Glomerular visceral epithelial cell (primary cell): ENCODE results near the gene ISY1.
A peak's percentile ranks its signal among the peaks of the same experiment; 100 is the strongest.
"Not testable (repeated sequence)": the region's sequence is repeated elsewhere in the genome, so short reads cannot be mapped to it uniquely, and the experiment has no call there.

ENCODE experiments used
- DNase-seq: peaks from one replicate; pipeline ENCODE4 v3.0.0-alpha.2; 2016; ENCODE audit errors: extremely low spot score

ISY1 gene

DNA sequence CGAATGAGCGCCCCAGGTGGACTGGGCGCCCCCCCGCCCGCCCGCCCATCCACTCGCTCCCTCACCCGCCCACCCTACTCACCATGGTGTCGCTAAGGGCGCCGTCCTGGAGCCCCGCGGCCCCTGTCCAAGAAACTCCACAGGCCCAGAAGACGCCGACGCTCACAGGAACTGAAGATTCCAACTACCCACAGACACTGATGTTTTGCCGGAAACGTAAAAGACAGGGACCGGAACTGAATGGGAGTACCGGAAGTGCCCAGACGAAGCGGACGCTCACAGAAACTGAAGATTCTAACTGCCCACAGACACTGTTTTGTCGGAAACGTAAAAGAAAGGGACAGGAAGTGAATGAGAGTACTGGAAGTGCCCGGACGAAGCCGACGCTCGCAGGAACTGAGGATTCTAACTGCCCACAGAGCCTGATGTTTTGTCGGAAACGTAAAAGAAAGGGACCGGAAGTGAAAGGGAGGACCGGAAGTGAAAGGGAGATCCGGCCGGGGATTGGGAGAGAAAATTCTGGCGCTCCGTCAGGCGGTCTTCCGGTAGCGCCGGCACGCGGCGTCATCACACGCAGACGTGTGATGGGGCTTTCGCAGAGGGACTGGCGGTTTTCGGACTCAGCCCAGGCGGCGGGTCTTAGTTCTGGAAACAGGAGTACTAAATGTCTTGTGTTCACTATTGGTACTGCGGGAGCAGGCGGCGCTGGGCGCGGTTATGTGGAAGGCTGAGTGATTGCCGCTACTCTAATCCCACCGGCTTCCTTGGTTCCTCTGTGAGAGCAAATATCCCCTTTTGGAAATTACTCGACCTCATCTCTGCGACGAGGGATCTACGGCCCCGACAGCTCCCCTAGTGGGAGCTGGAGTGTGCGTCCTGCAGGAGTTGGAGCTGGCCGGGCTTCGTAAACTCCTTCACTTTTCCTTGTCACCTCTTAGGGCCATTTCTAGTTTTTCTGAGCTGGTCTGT is at the start of gene ISY1:
Gene ISY1, minus strand, starts transcription at position 173 of the 969 bp plus-strand sequence. Its CDS starts 88 bp downstream, at position 85.
- peak; percentile 95 for DNase-seq

DNA sequence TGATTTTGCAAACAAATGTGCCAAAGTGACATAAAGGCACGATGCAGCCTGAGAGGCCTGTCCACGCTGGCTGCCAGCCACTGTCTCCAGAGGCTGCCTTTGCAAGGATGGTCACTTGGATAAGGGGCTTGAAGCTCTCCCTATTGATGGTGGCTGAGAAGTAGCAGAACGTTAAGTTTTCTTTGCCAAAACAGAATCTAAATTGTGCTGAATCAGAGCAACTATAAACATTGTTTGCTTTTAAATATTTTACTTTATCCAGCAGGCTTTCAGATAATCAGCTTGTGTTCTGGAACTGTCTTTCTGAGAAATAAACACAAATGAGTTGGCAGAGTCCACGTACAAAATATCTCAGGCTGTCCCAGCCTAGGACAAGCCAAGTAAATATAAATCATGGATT is 46.6 kb upstream of the ISY1 start:
- DNase-seq = no peak

- no peak for DNase-seq
These were observed 44.4 kb upstream of the ISY1 start for GRCh38 chr3:129205109-129205832.

GRCh38 chr3:129204473-129204872 is 43.6 kb upstream of the ISY1 start:
- no peak for DNase-seq

GRCh38 chr3:129199366-129199765 is 38.5 kb upstream of the ISY1 start:
- DNase-seq = no peak

GRCh38 chr3:129197321-129197720 is 36.5 kb upstream of the ISY1 start:
- no peak for DNase-seq

GRCh38 chr3:129196601-129197000 is 35.7 kb upstream of the ISY1 start:
- no peak for DNase-seq

GRCh38 chr3:129195731-129196256 is 34.9 kb upstream of the ISY1 start:
- peak; percentile 67 for DNase-seq

DNA sequence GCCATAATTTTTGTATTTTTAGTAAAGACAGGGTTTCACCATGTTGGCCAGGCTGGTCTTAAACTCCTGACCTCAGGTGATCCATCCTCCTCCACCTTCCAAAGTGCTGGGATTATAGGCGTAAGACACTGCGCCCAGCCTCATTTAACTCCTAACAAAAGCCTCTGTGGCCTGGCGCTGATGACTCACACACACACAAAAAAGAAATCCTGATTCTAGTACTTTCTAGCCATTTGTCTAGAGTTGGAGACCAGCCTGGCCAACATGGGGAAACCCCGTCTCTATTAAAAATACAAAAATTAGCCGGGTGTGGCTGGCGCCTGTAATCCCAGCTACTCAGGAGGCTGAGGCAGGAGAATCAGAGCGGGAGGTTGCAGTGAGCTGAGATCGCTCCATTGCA is 28.9 kb upstream of the ISY1 start:
- not testable (repeated sequence) for DNase-seq

DNA sequence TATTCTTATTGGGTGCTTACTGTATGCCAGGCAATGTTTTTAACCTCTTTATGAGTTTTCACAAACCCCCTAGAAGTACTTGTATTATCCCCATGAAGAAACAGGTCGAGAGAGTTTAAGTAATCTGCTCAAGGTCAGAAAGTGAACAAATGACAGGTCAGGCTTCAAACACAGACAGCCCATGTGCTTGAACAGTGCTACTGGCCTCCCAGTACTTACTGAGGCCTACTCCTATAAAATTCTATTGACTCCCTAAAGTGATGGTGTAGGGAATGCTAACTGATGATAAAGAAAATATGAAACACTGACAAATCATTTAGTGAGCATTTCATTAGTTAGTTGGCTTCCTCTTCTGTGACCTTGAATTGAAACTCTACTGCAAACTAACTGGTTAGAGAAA is 27.0 kb upstream of the ISY1 start:
- no peak for DNase-seq

GRCh38 chr3:129185783-129186182 is 24.9 kb upstream of the ISY1 start:
- no peak for DNase-seq

DNA sequence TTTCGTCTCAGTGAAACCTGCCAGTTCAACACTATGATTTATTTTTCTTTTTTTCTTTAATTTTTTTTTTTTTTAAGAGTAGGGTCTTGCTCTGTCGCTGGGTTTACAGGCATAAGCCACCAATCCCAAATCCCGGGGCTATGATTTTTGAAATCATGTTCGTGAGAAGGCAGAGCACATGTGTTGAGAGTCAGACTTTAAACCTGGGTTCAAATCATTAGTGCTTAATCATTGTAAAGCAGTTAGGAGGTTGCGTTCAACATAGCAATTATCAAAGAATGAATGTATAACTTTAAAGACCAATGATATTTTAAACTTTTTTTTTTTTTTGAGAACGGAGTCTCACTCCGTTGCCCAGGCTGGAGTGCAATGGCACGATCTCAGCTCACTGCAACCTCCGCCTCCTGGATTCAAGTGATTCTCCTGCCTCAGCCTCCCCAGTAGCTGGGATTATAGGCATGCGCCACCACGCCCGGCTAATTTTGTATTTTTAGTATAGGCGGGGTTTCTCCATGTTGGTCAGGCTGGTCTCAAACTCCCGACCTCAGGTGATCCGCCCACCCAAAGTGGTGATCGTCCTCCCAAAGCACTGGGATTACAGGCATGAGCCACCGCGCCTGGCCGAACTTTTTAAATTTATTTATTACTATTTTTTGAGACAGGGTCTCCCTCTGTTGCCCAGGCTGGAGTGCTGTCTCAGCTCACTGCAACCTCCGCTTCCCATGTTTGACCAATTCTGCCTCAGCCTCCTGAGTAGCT is 24.1 kb upstream of the ISY1 start:
- DNase-seq = not testable (repeated sequence)

DNA sequence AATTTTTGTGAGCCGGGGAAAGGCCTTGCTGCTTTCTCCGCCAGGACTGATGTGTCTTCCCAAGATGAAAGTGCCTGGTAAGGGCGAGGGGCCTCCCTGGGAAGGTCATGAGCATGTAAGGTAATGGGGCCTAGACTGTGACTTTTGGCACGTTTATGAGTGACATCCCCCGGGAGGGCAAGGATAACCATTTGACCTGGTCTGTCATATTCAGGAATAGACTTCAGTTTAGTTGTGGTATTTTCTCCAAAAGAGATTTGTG is 23.5 kb upstream of the ISY1 start:
- DNase-seq = peak; percentile 17

DNA sequence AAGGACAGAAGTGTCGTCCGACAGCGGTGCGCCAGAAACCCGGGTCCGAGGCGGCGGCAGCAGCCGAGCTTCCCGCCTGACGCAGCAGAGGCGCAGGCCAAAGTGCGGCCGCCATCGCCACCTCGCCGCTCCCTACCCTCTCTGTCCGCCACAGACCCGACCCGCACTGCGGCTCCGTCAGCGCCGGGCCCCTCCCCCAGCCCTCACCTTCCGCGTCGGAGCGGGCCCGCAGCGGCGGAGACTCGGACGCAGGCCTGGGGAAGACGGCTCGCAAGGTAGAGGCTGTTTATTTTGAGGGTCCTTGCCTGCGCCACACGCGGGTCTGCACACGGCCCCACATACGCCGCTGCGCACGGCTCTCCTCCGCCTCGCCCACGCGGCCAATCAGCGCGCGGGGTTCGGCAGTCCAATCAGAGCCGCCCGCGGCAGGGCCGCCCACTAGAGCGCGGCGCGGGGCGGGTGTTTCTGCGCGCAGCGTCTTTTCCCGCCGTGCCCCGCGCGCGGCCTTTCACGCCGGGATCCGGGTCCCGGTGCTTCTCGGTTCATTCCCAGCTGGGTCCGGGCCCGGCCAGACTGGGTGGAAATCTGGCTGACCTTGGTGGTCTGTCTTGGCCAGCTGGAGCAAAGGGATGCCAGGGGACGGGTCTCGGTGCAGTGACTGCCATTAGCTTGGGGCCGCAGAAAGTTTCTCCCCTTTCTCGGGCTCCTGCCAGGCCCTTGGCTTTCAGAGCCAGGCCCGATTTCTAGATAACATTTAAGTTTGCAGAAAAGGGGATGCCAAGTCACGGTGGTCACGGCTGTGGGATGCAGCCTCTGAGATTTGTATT is 22.9 kb upstream of the ISY1 start, which contains the start of gene CNBP:
Gene CNBP, minus strand, starts transcription at position 328 of the 827 bp plus-strand sequence. CDS start 12,139 bp downstream, outside the sequence.
- peak; percentile 93 for DNase-seq

DNA sequence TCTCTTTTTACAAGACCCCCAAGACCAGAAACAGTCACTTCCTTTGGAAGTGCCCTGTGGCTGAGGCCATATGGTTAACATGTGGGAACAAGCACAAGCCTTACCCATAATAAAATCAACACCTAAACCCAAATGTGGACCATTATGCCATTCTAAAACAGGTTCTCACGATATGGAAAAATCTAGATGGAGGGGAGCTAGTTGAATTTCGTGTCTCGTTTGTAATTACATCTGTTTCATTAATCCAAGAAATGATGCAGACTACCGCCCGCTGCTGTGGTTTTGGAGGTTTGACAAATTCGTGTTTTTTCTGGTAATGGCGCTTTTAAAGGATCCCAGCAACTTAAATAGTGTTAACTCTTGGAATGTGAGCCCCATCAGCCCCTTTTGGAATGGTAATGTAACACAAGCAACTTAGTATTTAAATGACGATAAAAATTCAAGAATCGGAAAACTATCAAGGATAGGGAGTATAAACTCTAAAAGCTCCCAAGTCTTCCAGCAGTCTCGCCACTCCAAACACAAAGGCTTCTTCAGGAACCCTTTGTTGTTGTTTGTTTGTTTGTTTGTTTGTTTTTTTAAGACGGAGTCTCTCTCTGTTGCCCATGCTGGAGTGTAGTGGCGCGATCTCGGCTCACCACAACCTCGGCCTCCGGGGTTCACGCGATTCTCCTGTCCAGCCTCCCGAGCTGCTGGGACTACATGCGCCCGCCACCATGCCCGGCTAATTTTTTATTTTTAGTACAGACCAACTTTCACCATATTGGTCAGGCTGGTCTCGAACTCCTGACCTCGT is 21.7 kb upstream of the ISY1 start:
- DNase-seq = peak; percentile 7

DNA sequence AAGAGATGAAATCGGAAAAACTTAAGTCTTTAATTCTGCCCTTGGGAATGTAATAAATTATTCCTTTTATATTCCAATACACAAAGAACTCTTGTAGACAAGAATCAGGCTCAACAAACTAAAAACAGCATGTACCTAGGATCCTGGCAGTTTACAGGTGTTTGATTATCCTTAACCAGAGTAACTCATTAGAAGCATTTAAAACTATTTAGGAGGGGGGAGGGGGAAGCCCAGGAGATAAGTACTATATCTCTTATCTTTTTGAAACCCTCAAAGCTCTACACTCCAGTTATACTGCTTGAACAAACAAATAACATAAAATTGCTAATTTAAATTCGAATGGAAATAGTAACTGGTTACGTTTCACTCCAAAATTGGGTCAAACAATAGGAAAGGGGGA is 21.0 kb upstream of the ISY1 start:
- no peak for DNase-seq

- no peak for DNase-seq
These were observed 19.6 kb upstream of the ISY1 start for GRCh38 chr3:129180461-129180860.

DNA sequence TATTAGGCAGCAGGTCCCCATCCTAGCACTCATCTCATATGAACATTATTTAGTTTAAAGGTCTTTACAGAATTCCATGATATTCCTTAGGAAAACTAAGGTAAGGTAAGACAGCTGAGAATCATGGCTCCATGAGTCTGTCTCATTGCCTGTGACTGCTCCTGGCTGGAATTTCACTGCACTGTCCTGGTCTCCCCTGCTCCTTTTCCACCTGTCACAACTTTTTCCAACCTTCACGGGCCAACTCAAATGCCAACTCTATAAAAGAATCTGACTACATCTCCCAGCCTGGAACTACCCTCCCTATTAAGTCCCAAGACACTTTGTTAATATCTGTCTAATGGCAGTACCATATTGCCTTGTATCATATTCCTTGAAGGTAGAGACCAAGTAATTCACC is 15.2 kb upstream of the ISY1 start:
- DNase-seq = no peak

DNA sequence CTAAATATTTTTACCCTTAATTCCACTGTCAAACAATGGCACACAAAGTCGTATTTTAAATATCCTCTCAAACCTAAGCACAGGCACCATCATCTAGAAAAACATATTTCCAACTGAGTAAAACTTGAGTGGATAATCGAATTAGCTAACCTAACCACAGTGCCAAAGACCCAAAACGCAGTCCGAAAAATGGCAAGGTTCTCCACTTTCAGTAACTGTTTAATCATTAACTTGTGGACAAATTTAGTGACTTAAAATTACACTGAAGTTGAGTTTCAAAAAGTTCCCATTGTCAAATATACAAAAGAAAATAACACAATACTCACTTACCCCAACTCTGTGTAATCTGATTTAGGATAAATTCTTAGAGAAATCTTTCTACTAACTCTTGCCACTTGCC is 12.9 kb upstream of the ISY1 start:
- no peak for DNase-seq

DNA sequence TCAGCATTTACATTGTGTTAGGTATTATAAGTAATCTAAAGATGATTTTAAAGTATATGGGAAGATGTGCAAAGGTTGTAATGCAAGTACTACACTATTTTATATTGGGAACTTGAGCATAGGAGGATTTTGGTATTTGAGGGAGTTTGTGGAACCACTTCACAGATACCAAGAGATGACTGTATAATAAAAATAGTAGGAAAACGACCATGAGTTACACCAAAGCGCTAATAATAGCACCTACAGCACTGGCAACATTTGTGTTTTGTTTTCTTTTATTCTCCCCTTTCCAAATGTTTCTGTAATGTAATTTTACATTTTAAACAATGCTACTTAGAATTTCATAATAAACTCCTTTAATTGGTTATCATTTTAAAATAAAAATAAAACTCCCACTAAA is 12.3 kb upstream of the ISY1 start:
- no peak for DNase-seq
